GM12878 (cell line): Measurements from ENCODE around the gene C2orf68. TPM values are rescaled to one million over a fixed set of nuclear protein-coding genes. Genes with fewer than 3 reads are reported as not detected.

Experiments
- BACH1 ChIP-seq: fragments of 450-650 bp; IDR thresholded peaks from 2 replicates; pipeline ENCODE4 v1.6.1; 2017; ENCODE audit warnings: mild to moderate bottlenecking, borderline replicate concordance
- ETV6 ChIP-seq, 2 experiments: fragments of 450-650 bp in 1 of 2; IDR thresholded peaks in 1 of 2; conservative IDR thresholded peaks in 1 of 2; 2 replicates each; pipeline ENCODE4 v1.6.1; 2014; ENCODE audit warnings: antibody characterized with exemption in 1 of 2, borderline replicate concordance in 1 of 2, low read depth in 1 of 2, mild to moderate bottlenecking in 1 of 2, moderate library complexity in 1 of 2
- FOXM1 ChIP-seq: IDR thresholded peaks from 2 replicates; pipeline ENCODE4 v1.6.1; 2012; ENCODE audit warnings: low read depth, mild to moderate bottlenecking, inconsistent platforms, low read length, moderate library complexity
- GABPA ChIP-seq: IDR thresholded peaks from 2 replicates; pipeline ENCODE4 v1.6.1; 2014; ENCODE audit warnings: antibody characterized with exemption, low read depth, mild to moderate bottlenecking, inconsistent platforms
- HCFC1 ChIP-seq: fragments of 150-350 bp; IDR thresholded peaks from 2 replicates; pipeline ENCODE4 v1.6.1; 2014; ENCODE audit warnings: low read length
- IKZF2 ChIP-seq, 2 experiments: fragments of 450-650 bp; IDR thresholded peaks; 2 replicates each; pipeline ENCODE4 v1.6.1; 2017; ENCODE audit warnings: mild to moderate bottlenecking in 2 of 2, moderate library complexity in 2 of 2
- MTA3 ChIP-seq: IDR thresholded peaks from 2 replicates; pipeline ENCODE4 v1.6.1; 2012; ENCODE audit warnings: low read length, inconsistent platforms, borderline replicate concordance
- MYB ChIP-seq: fragments of 150-350 bp; IDR thresholded peaks from 2 replicates; pipeline ENCODE4 v1.6.1; 2014; ENCODE audit warnings: mild to moderate bottlenecking, low read depth, low read length, borderline replicate concordance
- NFIC ChIP-seq: IDR thresholded peaks from 2 replicates; pipeline ENCODE4 v1.6.1; 2012; ENCODE audit warnings: low read depth, mild to moderate bottlenecking, inconsistent platforms, low read length, moderate library complexity
- NFXL1 ChIP-seq: fragments of 450-650 bp; IDR thresholded peaks from 2 replicates; pipeline ENCODE4 v1.6.1; 2017; ENCODE audit warnings: antibody characterized with exemption, mild to moderate bottlenecking, borderline replicate concordance
- NFYA ChIP-seq: IDR thresholded peaks from 2 replicates; pipeline ENCODE4 v1.6.1; 2011; ENCODE audit warnings: low read depth, mild to moderate bottlenecking, low read length, improper control_type of control experiment, borderline replicate concordance
- NR2C1 ChIP-seq: fragments of 450-650 bp; IDR thresholded peaks from 2 replicates; pipeline ENCODE4 v1.6.1; 2017; ENCODE audit warnings: antibody characterized with exemption, mild to moderate bottlenecking, moderate library complexity
- PAX8 ChIP-seq: fragments of 450-650 bp; IDR thresholded peaks from 2 replicates; pipeline ENCODE4 v1.6.1; 2017; ENCODE audit warnings: mild to moderate bottlenecking, moderate library complexity
- POLR2AphosphoS2 ChIP-seq: IDR thresholded peaks from 2 replicates; pipeline ENCODE4 v1.6.1; 2011; ENCODE audit warnings: low read depth, mild to moderate bottlenecking, low read length, improper control_type of control experiment, moderate library complexity
- REST ChIP-seq: IDR thresholded peaks from 2 replicates; pipeline ENCODE4 v1.6.1; 2012; ENCODE audit warnings: mild to moderate bottlenecking, low read depth, low read length
- SRF ChIP-seq, 2 experiments: IDR thresholded peaks; 2 replicates each; pipeline ENCODE4 v1.6.1; 2011; ENCODE audit warnings: low read depth in 2 of 2, low read length in 2 of 2, mild to moderate bottlenecking in 1 of 2, moderate library complexity in 1 of 2
- USF1 ChIP-seq: IDR thresholded peaks from 2 replicates; pipeline ENCODE4 v1.6.1; 2011; ENCODE audit warnings: borderline replicate concordance, low read depth, mild to moderate bottlenecking, moderate library complexity, mixed read lengths, low read length; ENCODE audit not compliant: insufficient read depth; ENCODE audit errors: extremely low read length
- USF2 ChIP-seq: IDR thresholded peaks from 2 replicates; pipeline ENCODE4 v1.6.1; 2011; ENCODE audit warnings: low read depth, low read length, improper control_type of control experiment, borderline replicate concordance
- polyA plus RNA-seq, 11 experiments: library from polyadenylated mRNA; depleted of rRNA in 4 of 11; unstranded in 6 of 11; stranded (reverse) in 5 of 11; fragments of >200 nt; fragmentation: Nextera tagmentation in 4 of 11; fragmentation: Illumina TruSeq in 1 of 11; extraction: Ambion mirVana in 4 of 11; extraction: Trizol in 1 of 11; gene quantifications; 1 replicate in 1 of 11; 2 replicates in 10 of 11; pipeline versions ENCODE4 v1.2.1 to v1.2.3, GENCODE V29; 2011 to 2016; ENCODE audit warnings: inconsistent platforms in 2 of 11, missing spikeins in 2 of 11, low read depth in 1 of 11
- total RNA-seq, 4 experiments: library from RNA; depleted of rRNA in 3 of 4; stranded (reverse); fragments of >200 nt in 3 of 4; fragmentation: Illumina TruSeq in 1 of 4; extraction: Trizol in 1 of 4; gene quantifications; 2 replicates each; pipeline versions ENCODE4 v1.2.1 to v1.2.3, GENCODE V29; 2013 to 2021
- TF ChIP-seq, protein P1 (sequence below): fragments of 450-650 bp; IDR thresholded peaks from 2 replicates; pipeline ENCODE4 v1.6.1; 2017; ENCODE audit warnings: low read depth, mild to moderate bottlenecking, moderate library complexity
- TF ChIP-seq, protein P2 (sequence below), 3 experiments: IDR thresholded peaks in 2 of 3; conservative IDR thresholded peaks in 1 of 3; 2 replicates each; pipeline ENCODE4 v1.5.1; 2011; ENCODE audit warnings: low read depth in 3 of 3, low read length in 3 of 3, mild to moderate bottlenecking in 3 of 3, control low read depth in 2 of 3, moderate library complexity in 2 of 3, inconsistent platforms in 1 of 3, mixed read lengths in 1 of 3; ENCODE audit not compliant: control insufficient read depth in 2 of 3, insufficient read depth in 1 of 3; ENCODE audit errors: extremely low read depth in 1 of 3

The C2orf68 gene
- total and polyA plus RNA-seq, 10 of the 15 experiments (the other 5 are each of a cell fraction or from before 2014, with no cell fraction given): 12.7 to 56.1 (median 28.4) TPM

- TF ChIP-seq NFYA: peak; percentile 23; the same call in 1 of the 2 replicates
- TF ChIP-seq BACH1: 0 out of 2 replicates have a peak, but pooled peaks have one; percentile 8
- TF ChIP-seq USF1: peak; percentile 81
- peak; percentile 61; the same call in 1 of the 2 replicates for TF ChIP-seq GABPA
- no peak for TF ChIP-seq NFXL1
- no peak for TF ChIP-seq NR2C1
- TF ChIP-seq NFIC: no peak
- TF ChIP-seq SRF (IDR thresholded peaks at IDR 0.05; ENCODE audit: low read depth in 2 of 2, low read length in 2 of 2): 0 out of 4 replicates have a peak, but pooled peaks of 1 of the 2 experiments have one; percentile 35
- no peak for TF ChIP-seq REST
- no peak for TF ChIP-seq ETV6 (conservative IDR thresholded peaks at IDR 0.05 in 1 of 2, IDR thresholded peaks at IDR 0.05 in 1 of 2; ENCODE audit: borderline replicate concordance in 1 of 2, low read depth in 1 of 2)
- no peak for TF ChIP-seq FOXM1
- peak; percentile 80 for TF ChIP-seq USF2
- TF ChIP-seq IKZF2 (IDR thresholded peaks at IDR 0.05): peak; percentile 63 to 64; a peak in 3 of 4 replicates
- TF ChIP-seq MTA3: no peak
- TF ChIP-seq, protein P1, sequence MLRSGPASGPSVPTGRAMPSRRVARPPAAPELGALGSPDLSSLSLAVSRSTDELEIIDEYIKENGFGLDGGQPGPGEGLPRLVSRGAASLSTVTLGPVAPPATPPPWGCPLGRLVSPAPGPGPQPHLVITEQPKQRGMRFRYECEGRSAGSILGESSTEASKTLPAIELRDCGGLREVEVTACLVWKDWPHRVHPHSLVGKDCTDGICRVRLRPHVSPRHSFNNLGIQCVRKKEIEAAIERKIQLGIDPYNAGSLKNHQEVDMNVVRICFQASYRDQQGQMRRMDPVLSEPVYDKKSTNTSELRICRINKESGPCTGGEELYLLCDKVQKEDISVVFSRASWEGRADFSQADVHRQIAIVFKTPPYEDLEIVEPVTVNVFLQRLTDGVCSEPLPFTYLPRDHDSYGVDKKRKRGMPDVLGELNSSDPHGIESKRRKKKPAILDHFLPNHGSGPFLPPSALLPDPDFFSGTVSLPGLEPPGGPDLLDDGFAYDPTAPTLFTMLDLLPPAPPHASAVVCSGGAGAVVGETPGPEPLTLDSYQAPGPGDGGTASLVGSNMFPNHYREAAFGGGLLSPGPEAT: peak; percentile 90
- TF ChIP-seq MYB: no peak
- peak; percentile 84 for TF ChIP-seq POLR2AphosphoS2
- TF ChIP-seq, protein P2, sequence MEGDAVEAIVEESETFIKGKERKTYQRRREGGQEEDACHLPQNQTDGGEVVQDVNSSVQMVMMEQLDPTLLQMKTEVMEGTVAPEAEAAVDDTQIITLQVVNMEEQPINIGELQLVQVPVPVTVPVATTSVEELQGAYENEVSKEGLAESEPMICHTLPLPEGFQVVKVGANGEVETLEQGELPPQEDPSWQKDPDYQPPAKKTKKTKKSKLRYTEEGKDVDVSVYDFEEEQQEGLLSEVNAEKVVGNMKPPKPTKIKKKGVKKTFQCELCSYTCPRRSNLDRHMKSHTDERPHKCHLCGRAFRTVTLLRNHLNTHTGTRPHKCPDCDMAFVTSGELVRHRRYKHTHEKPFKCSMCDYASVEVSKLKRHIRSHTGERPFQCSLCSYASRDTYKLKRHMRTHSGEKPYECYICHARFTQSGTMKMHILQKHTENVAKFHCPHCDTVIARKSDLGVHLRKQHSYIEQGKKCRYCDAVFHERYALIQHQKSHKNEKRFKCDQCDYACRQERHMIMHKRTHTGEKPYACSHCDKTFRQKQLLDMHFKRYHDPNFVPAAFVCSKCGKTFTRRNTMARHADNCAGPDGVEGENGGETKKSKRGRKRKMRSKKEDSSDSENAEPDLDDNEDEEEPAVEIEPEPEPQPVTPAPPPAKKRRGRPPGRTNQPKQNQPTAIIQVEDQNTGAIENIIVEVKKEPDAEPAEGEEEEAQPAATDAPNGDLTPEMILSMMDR (IDR thresholded peaks at IDR 0.05 in 2 of 3, conservative IDR thresholded peaks at IDR 0.05 in 1 of 3; ENCODE audit: control insufficient read depth in 2 of 3, extremely low read depth in 1 of 3, insufficient read depth in 1 of 3, low read depth in 3 of 3, low read length in 3 of 3): no peak
- TF ChIP-seq PAX8: no peak
- peak; percentile 28; the same call in 1 of the 2 replicates for TF ChIP-seq HCFC1
Observed at GRCh38 chr2:85595301-85596025, 16.4 kb downstream of the C2orf68 start, which contains the start of gene RNF181 (continued).
